ENCODE results near the gene ATG3. TPM values are rescaled to one million over a fixed set of nuclear protein-coding genes. Genes with fewer than 3 reads are reported as not detected.

ATG3 gene
- total RNA-seq, 1 experiment from 2014 or later: 117 TPM

GRCh38 chr3:112607863-112608262, 46.1 kb upstream of the ATG3 start:
- Histone ChIP-seq H2AFZ (ENCODE audit: low read length) (no peak overlapping the region), H3K27me3 (ENCODE audit: low read length) (no peaks in the 10 kb centered on the region), H3F3A (ENCODE audit: low read length, unreplicated experiment) (no peaks in the 10 kb centered on the region), H4K20me1 (ENCODE audit: low read length) (no peaks in the 10 kb centered on the region), H3K9me2 (replicated peaks; ENCODE audit: low read length) (no peaks in the 10 kb centered on the region), H3K79me2 (ENCODE audit: low read length) (no peaks in the 10 kb centered on the region), H3K9me3 (ENCODE audit: low read length) (no peaks in the 10 kb centered on the region), H3K4me3 (ENCODE audit: low read length) (no peak overlapping the region), H3K9ac (ENCODE audit: low read length) (no peak overlapping the region), H3K27ac (ENCODE audit: low read length) (no peak overlapping the region), H3K4me1 (ENCODE audit: insufficient read depth, low read length) (peaks cover 19% of the 10 kb centered on the region), H3K4me2 (ENCODE audit: low read length) (no peak overlapping the region), H3K36me3 (ENCODE audit: low read depth, low read length) (no peaks in the 10 kb centered on the region)
- ATAC-seq: no peak
- no TSS peak for BruUV-seq (replicated peaks)
- TF ChIP-seq EZH2 (IDR thresholded peaks at IDR 0.05; ENCODE audit: low read length, unreplicated experiment) (no peak), CTCF (conservative IDR thresholded peaks at IDR 0.05; ENCODE audit: low read depth, low read length) (no peak), EZH2phosphoT487 (IDR thresholded peaks at IDR 0.05; ENCODE audit: borderline replicate concordance, low read length) (no peak)
- ChIA-PET CTCF (interaction anchor here (0.6 kb wide), 2 partner anchors 39 to 466 kb away, joined by 3 read pairs; no protein-coding TSS in a partner anchor), POLR2A (ENCODE audit: unreplicated experiment) (no interaction called here)
- DNase-seq: no peak
- intact Hi-C loops (cut with micrococcal nuclease): no loop called here

DNA sequence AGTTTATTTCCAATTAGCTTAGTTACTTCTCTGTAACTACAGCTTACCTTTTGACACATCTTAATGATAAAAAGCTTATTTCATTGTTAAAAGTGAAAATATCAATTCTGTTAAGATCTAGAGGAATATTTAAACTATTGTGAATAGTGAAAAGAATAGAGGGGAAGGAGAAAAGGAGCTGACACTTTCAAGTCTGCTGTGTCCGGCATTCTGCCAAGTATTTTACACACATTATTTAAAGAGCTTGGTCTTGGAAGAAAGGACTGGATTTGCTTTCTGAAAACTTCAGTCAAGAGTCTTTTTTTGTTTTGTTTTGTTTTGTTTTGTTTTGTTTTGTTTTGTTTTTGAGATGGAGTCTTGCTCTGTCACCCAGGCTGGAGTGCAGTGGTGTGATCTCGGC, 44.3 kb upstream of the ATG3 start:
- intact Hi-C loops (cut with micrococcal nuclease): no loop called here
- Histone ChIP-seq H3K9me2 (replicated peaks; ENCODE audit: low read length) (no peaks in the 10 kb centered on the region), H3K4me2 (ENCODE audit: low read length) (no peak overlapping the region), H2AFZ (ENCODE audit: low read length) (no peak overlapping the region), H3K36me3 (ENCODE audit: low read depth, low read length) (no peaks in the 10 kb centered on the region), H3K9me3 (ENCODE audit: low read length) (no peaks in the 10 kb centered on the region), H3K4me1 (ENCODE audit: insufficient read depth, low read length) (peaks cover 19% of the 10 kb centered on the region), H3K27ac (ENCODE audit: low read length) (no peak overlapping the region), H3K9ac (ENCODE audit: low read length) (no peak overlapping the region), H3K4me3 (ENCODE audit: low read length) (no peak overlapping the region), H3K79me2 (ENCODE audit: low read length) (no peaks in the 10 kb centered on the region), H3K27me3 (ENCODE audit: low read length) (no peaks in the 10 kb centered on the region), H3F3A (ENCODE audit: low read length, unreplicated experiment) (no peaks in the 10 kb centered on the region), H4K20me1 (ENCODE audit: low read length) (no peaks in the 10 kb centered on the region)
- ATAC-seq: no peak
- ChIA-PET CTCF (no interaction called here), POLR2A (ENCODE audit: unreplicated experiment) (no interaction called here)
- no TSS peak for BruUV-seq (replicated peaks)
- no peak for DNase-seq
- TF ChIP-seq CTCF (conservative IDR thresholded peaks at IDR 0.05; ENCODE audit: low read depth, low read length): no peak
- no peak for TF ChIP-seq EZH2 (IDR thresholded peaks at IDR 0.05; ENCODE audit: low read length, unreplicated experiment)
- no peak for TF ChIP-seq EZH2phosphoT487 (IDR thresholded peaks at IDR 0.05; ENCODE audit: borderline replicate concordance, low read length)

DNA sequence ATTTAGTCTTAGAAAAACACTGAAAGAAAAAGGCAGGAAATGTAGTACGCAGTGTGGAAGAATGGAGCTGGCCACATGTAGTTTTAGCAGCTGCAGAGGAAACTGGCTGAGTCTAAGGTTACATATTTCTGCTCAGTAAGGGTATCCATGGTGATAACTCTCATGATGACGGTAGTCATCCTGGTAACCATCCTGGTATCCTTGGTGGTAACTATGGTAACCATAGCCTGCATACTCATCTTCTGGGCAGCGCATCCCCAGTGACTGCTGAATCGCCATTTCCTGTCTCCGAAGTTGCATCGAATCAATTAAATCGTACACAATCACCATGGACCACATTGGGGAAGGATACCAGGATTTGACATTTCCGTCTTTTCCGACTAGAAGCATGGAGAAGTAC, 43.5 kb upstream of the ATG3 start:
- H2AFZ ChIP-seq (ENCODE audit: low read length): no peak overlapping the region
- ChIA-PET POLR2A (ENCODE audit: unreplicated experiment) (no interaction called here), CTCF (no interaction called here)
- no peaks in the 10 kb centered on the region for H3K79me2 ChIP-seq (ENCODE audit: low read length)
- no TSS peak for BruUV-seq (replicated peaks)
- intact Hi-C loops (cut with micrococcal nuclease): loop anchor here (2.0 kb wide), 1 partner anchor 18 kb away; no protein-coding TSS in a partner anchor
- H3K9me2 ChIP-seq (replicated peaks; ENCODE audit: low read length): no peaks in the 10 kb centered on the region
- no peaks in the 10 kb centered on the region for H3F3A ChIP-seq (ENCODE audit: low read length, unreplicated experiment)
- H3K9ac ChIP-seq (ENCODE audit: low read length): no peak overlapping the region
- H3K9me3 ChIP-seq (ENCODE audit: low read length): no peaks in the 10 kb centered on the region
- H3K4me1 ChIP-seq (ENCODE audit: insufficient read depth, low read length): peaks cover 19% of the 10 kb centered on the region
- DNase-seq (peak; percentile 35), ATAC-seq (no peak; the same call in 1 of the 2 replicates)
- no peak overlapping the region for H3K4me3 ChIP-seq (ENCODE audit: low read length)
- no peaks in the 10 kb centered on the region for H3K27me3 ChIP-seq (ENCODE audit: low read length)
- H3K4me2 ChIP-seq (ENCODE audit: low read length): no peak overlapping the region
- TF ChIP-seq EZH2 (IDR thresholded peaks at IDR 0.05; ENCODE audit: low read length, unreplicated experiment) (no peak), EZH2phosphoT487 (IDR thresholded peaks at IDR 0.05; ENCODE audit: borderline replicate concordance, low read length) (no peak), CTCF (conservative IDR thresholded peaks at IDR 0.05; ENCODE audit: low read depth, low read length) (no peak)
- no peaks in the 10 kb centered on the region for H4K20me1 ChIP-seq (ENCODE audit: low read length)
- no peak overlapping the region for H3K27ac ChIP-seq (ENCODE audit: low read length)
- no peaks in the 10 kb centered on the region for H3K36me3 ChIP-seq (ENCODE audit: low read depth, low read length)

Data from PC-3 (cell line).